HepG2 (cell line): Measurements from ENCODE around the gene PSKH1. TPM values are rescaled to one million over a fixed set of nuclear protein-coding genes. Genes with fewer than 3 reads are reported as not detected.

Experiments
- ATAC-seq: fragments of 200-7000 bp; cut with Tn5 transposase; 3 replicates; pipeline ENCODE4 v1.9.1; 2020; ENCODE audit warnings: mild to moderate bottlenecking, moderate library complexity
- BruUV-seq: library from RNA; stranded (reverse); fragments of 400-500 nt; replicated peaks from 2 replicates; lab custom pipeline; 2021; lab: Mats Ljungman, UMichigan
- CTCF ChIA-PET: fragments of 300-600 bp; formaldehyde crosslinking; extraction: SDS; loops from one replicate; lab custom pipeline; 2021; ENCODE audit warnings: low total read pairs, inconsistent platforms, low intra/inter-chr PET ratio; lab: Yijun Ruan, JAX
- POLR2A ChIA-PET: fragments of 350-600 bp; sonication (Branson Sonifier 250); formaldehyde crosslinking; loops from one replicate; lab custom pipeline; 2020; ENCODE audit warnings: antibody characterized with exemption, inconsistent platforms; lab: Yijun Ruan, JAX
- DNase-seq: peaks from one replicate; pipeline ENCODE4 v3.0.0-alpha.2; 2015; ENCODE audit warnings: low spot score
- FAIRE-seq: peaks from 3 replicates; lab custom pipeline; 2011; peaks lifted over from hg19 to GRCh38; lab: Jason Lieb, UNC
- H2AFZ ChIP-seq: one replicate; pipeline ENCODE4 v1.6.1; 2011; ENCODE audit warnings: low read length, inconsistent platforms
- H3K27ac ChIP-seq: fragments of 300-600 bp; 3 replicates; pipeline ENCODE4 v1.8.0; 2011; ENCODE audit warnings: mixed run types, mild to moderate bottlenecking, mixed read lengths, low read length, inconsistent platforms; ENCODE audit not compliant: insufficient read depth; ENCODE audit errors: extremely low read length
- H3K27me3 ChIP-seq, 2 experiments: fragments of 200-600 bp in 1 of 2; 2 replicates in 1 of 2; 3 replicates in 1 of 2; pipeline versions ENCODE4 v1.6.0 to v1.8.0; 2011; ENCODE audit warnings: low read length in 2 of 2, mild to moderate bottlenecking in 2 of 2, moderate library complexity in 2 of 2, inconsistent platforms in 1 of 2; ENCODE audit not compliant: insufficient read depth in 2 of 2, control insufficient read depth in 1 of 2
- H3K36me3 ChIP-seq, 2 experiments: fragments of 200-600 bp in 1 of 2; replicated peaks in 1 of 2; 2 replicates in 1 of 2; 3 replicates in 1 of 2; pipeline versions ENCODE4 v1.5.1 to v1.8.0; 2011; ENCODE audit warnings: low read length in 2 of 2, inconsistent platforms in 1 of 2; ENCODE audit not compliant: insufficient read depth in 2 of 2, control insufficient read depth in 1 of 2
- H3K4me1 ChIP-seq: 2 replicates; pipeline ENCODE4 v1.5.1; 2012; ENCODE audit warnings: low read length, inconsistent platforms; ENCODE audit not compliant: insufficient read depth
- H3K4me2 ChIP-seq: 2 replicates; pipeline ENCODE4 v1.6.0; 2011; ENCODE audit warnings: low read depth, low read length, inconsistent platforms
- H3K4me3 ChIP-seq, 3 experiments: fragments of 200-600 bp in 1 of 3; sonication (generic), shearing (Covaris generic) in 1 of 3; replicated peaks in 1 of 3; 2 replicates each; pipeline ENCODE4 v1.5.1; 2011 to 2016; ENCODE audit warnings: low read length in 3 of 3, inconsistent platforms in 2 of 3, low read depth in 2 of 3, mild to moderate bottlenecking in 2 of 3, control low read depth in 1 of 3, mixed read lengths in 1 of 3; ENCODE audit not compliant: insufficient read depth in 1 of 3
- H3K79me2 ChIP-seq: one replicate; pipeline ENCODE4 v1.6.1; 2011; ENCODE audit warnings: low read length, inconsistent platforms; ENCODE audit not compliant: insufficient read depth
- H3K9ac ChIP-seq: 2 replicates; pipeline ENCODE4 v1.6.0; 2011; ENCODE audit warnings: mild to moderate bottlenecking, low read depth, low read length, inconsistent platforms; ENCODE audit not compliant: insufficient read depth
- H3K9me3 ChIP-seq: 2 replicates; pipeline ENCODE4 v1.5.1; 2012; ENCODE audit warnings: mild to moderate bottlenecking, low read length
- H4K20me1 ChIP-seq: 2 replicates; pipeline ENCODE4 v1.6.0; 2011; ENCODE audit warnings: inconsistent platforms, mild to moderate bottlenecking, low read length, moderate library complexity; ENCODE audit not compliant: insufficient read depth
- AKAP8 ChIP-seq: sonication (generic); formaldehyde crosslinking; IDR thresholded peaks from 2 replicates; pipeline ENCODE4 v1.5.1; 2020; ENCODE audit warnings: mild to moderate bottlenecking, missing genetic modification reagents
- CERS6 ChIP-seq: sonication (generic); formaldehyde crosslinking; IDR thresholded peaks from 2 replicates; pipeline ENCODE4 v1.5.0; 2020; ENCODE audit warnings: missing genetic modification reagents
- CTCF ChIP-seq: sonication (generic); formaldehyde crosslinking; IDR thresholded peaks from 2 replicates; pipeline ENCODE4 v1.5.0; 2020; ENCODE audit warnings: mild to moderate bottlenecking, missing genetic modification reagents, moderate library complexity
- GMEB1 ChIP-seq: sonication (generic); formaldehyde crosslinking; IDR thresholded peaks from 2 replicates; pipeline ENCODE4 v1.5.1; 2020; ENCODE audit warnings: missing genetic modification reagents, mild to moderate bottlenecking, borderline replicate concordance
- HNF1A ChIP-seq, 2 experiments: sonication (generic) in 1 of 2; formaldehyde crosslinking in 1 of 2; IDR thresholded peaks; 2 replicates each; pipeline versions ENCODE4 v1.4.0 to v1.6.1; 2016 to 2020; ENCODE audit warnings: borderline replicate concordance in 1 of 2, low read depth in 1 of 2, mild to moderate bottlenecking in 1 of 2, missing genetic modification reagents in 1 of 2
- ZMYM2 ChIP-seq: sonication (generic); formaldehyde crosslinking; IDR thresholded peaks from 2 replicates; pipeline ENCODE4 v1.8.0; 2022; ENCODE audit warnings: mild to moderate bottlenecking, missing genetic modification reagents
- ZNF121 ChIP-seq: sonication (generic); formaldehyde crosslinking; IDR thresholded peaks from 2 replicates; pipeline ENCODE4 v1.5.0; 2020; ENCODE audit warnings: mild to moderate bottlenecking, missing genetic modification reagents
- ZNF17 ChIP-seq: sonication (generic); formaldehyde crosslinking; IDR thresholded peaks from 2 replicates; pipeline ENCODE4 v1.5.0; 2020; ENCODE audit warnings: mild to moderate bottlenecking, missing genetic modification reagents
- ZNF180 ChIP-seq: sonication (generic); formaldehyde crosslinking; IDR thresholded peaks from 2 replicates; pipeline ENCODE4 v1.4.0; 2020; ENCODE audit warnings: low read depth, missing genetic modification reagents, borderline replicate concordance
- ZNF557 ChIP-seq: sonication (generic); formaldehyde crosslinking; IDR thresholded peaks from 2 replicates; pipeline ENCODE4 v1.4.0; 2020; ENCODE audit warnings: missing genetic modification reagents
- ZNF572 ChIP-seq: sonication (generic); formaldehyde crosslinking; IDR thresholded peaks from 2 replicates; pipeline ENCODE4 v1.5.1; 2020; ENCODE audit warnings: mild to moderate bottlenecking, missing genetic modification reagents
- ZNF788 ChIP-seq: sonication (generic); formaldehyde crosslinking; IDR thresholded peaks from 2 replicates; pipeline ENCODE4 v1.5.0; 2020; ENCODE audit warnings: mild to moderate bottlenecking, missing genetic modification reagents, borderline replicate concordance
- WGBS: methylation state at CpG from one replicate; pipeline ENCODE4 v1.1.6; 2017; ENCODE audit warnings: low lambda C conversion rate; 5-methylcytosine and 5-hydroxymethylcytosine counted together
- in situ Hi-C: cut with HindIII; loops from 2 replicates; pipeline ENCODE4 v1.10.0; 2017; ENCODE audit warnings: low pct_unique_long_range_greater_than_20kb; ENCODE audit not compliant: extremely low pct_ligation_motif_present
- intact Hi-C: fragments of 100-400 bp; cut with micrococcal nuclease; formaldehyde crosslinking; loops from one replicate; pipeline ENCODE4 v1.10.0; 2022; ENCODE audit not compliant: unreplicated experiment
- polyA plus RNA-seq, 8 experiments: library from polyadenylated mRNA; depleted of rRNA in 3 of 8; stranded (reverse) in 7 of 8; unstranded in 1 of 8; fragments of >200 nt; fragmentation: Illumina TruSeq in 4 of 8; extraction: Trizol in 4 of 8; gene quantifications; 2 replicates each; pipeline versions ENCODE4 v1.2.1 to v1.2.3, GENCODE V29; 2011 to 2016; ENCODE audit warnings: low read depth in 4 of 8, missing spikeins in 1 of 8, mixed read lengths in 1 of 8; ENCODE audit not compliant: insufficient read depth in 1 of 8
- total RNA-seq, 5 experiments: library from RNA; depleted of rRNA; stranded (reverse); fragments of >200 nt; fragmentation: Illumina TruSeq; extraction: Trizol; gene quantifications; 2 replicates each; pipeline ENCODE4 v1.2.3, GENCODE V29; 2016; ENCODE audit warnings: low read depth in 1 of 5

Gene PSKH1
- total and polyA plus RNA-seq, 2 of the 13 experiments (the other 11 are each of a cell fraction or from before 2014, with no cell fraction given), result 8.4 to 19.1 TPM

- TF ChIP-seq ZNF180 (no peak), GMEB1 (no peak)
These were observed 9.7 kb upstream of the PSKH1 start (continued) for GRCh38 chr16:67883146-67883871.

GRCh38 chr16:67883872-67884261 is 9.2 kb upstream of the PSKH1 start:
- no peak overlapping the region for H3K9ac ChIP-seq
- H2AFZ ChIP-seq, result no peak overlapping the region
- peak overlapping the region; percentile 36 for H3K27ac ChIP-seq
- no peak for FAIRE-seq
- H4K20me1 ChIP-seq, result no peaks in the 10 kb centered on the region
- intact Hi-C loops (loop anchor here (1.0 to 5.0 kb wide), 2 partner anchors 44 to 158 kb away; no protein-coding TSS in a partner anchor), in situ Hi-C loops (loop anchor here (10.0 kb wide), 1 partner anchor 161 kb away; no protein-coding TSS in a partner anchor)
- peak; percentile 79 for ATAC-seq
- no peak overlapping the region for H3K4me3 ChIP-seq
- POLR2A ChIA-PET, result interaction anchor here (1.2 to 3.3 kb wide), 8 partner anchors 9 to 157 kb away, joined by 3 to 22 read pairs (median 4); partner anchors contain the start of genes LCAT, PSKH1 and PSMB10
- CTCF ChIA-PET, result interaction anchor here (1.2 to 5.3 kb wide), 9 partner anchors 32 to 211 kb away, joined by 3 to 63 read pairs (median 8); partner anchors contain the start of gene THAP11
- DNase-seq, result peak; percentile 51
- H3K4me1 ChIP-seq, result peaks cover 31% of the 10 kb centered on the region
- no peaks in the 10 kb centered on the region for H3K79me2 ChIP-seq
- no peaks in the 10 kb centered on the region for H3K9me3 ChIP-seq
- WGBS, result 60% methylated on average over 11 of the region's 11 CpGs
- BruUV-seq, result no TSS peak
- H3K27me3 ChIP-seq, result no peaks in the 10 kb centered on the region
- peaks cover 41 to 66% of the 10 kb centered on the region in 2 experiments for H3K36me3 ChIP-seq
- H3K4me2 ChIP-seq, result no peak overlapping the region
- TF ChIP-seq ZNF557 (CRISPR knock-in tag) (no peak), ZNF17 (no peak), CERS6 (CRISPR knock-in tag) (no peak), ZNF572 (CRISPR knock-in tag) (no peak), ZNF121 (no peak), AKAP8 (CRISPR knock-in tag) (no peak), ZNF788 (no peak), CTCF (CRISPR knock-in tag) (peak; percentile 96), HNF1A (IDR thresholded peaks at IDR 0.05; ENCODE audit: low read depth) (no peak), HNF1A (CRISPR knock-in tag; IDR thresholded peaks at IDR 0.05; ENCODE audit: borderline replicate concordance) (0 out of 2 replicates have a peak, but pooled peaks have one; percentile 25), ZMYM2 (CRISPR knock-in tag) (no peak)
